GM12892 (cell line): ENCODE measurements around the gene CLUH.

Experiments used
- DNase-seq: peaks from one replicate; pipeline ENCODE4 v3.0.0; 2011; ENCODE audit not compliant: insufficient read length
- FAIRE-seq: peaks from 2 replicates; lab custom pipeline; 2011; peaks lifted over from hg19 to GRCh38; lab: Jason Lieb, UNC
- POLR2A ChIP-seq: IDR thresholded peaks from 2 replicates; pipeline ENCODE4 v1.6.1; 2011; ENCODE audit warnings: low read depth, low read length, control low read depth
- POLR2AphosphoS5 ChIP-seq: IDR thresholded peaks from 2 replicates; pipeline ENCODE4 v1.6.1; 2011; ENCODE audit warnings: low read depth, low read length, control low read depth
- TAF1 ChIP-seq: IDR thresholded peaks from 2 replicates; pipeline ENCODE4 v1.6.1; 2011; ENCODE audit warnings: low read depth, mild to moderate bottlenecking, control low read depth, low read length, borderline replicate concordance

The CLUH gene

GRCh38 chr17:2712300-2713043 lies 908 bp upstream of the CLUH start:
- DNase-seq (no peak), FAIRE-seq (no peak)
- no peak for TF ChIP-seq POLR2A
- TF ChIP-seq POLR2AphosphoS5 = no peak
- no peak for TF ChIP-seq TAF1

DNA sequence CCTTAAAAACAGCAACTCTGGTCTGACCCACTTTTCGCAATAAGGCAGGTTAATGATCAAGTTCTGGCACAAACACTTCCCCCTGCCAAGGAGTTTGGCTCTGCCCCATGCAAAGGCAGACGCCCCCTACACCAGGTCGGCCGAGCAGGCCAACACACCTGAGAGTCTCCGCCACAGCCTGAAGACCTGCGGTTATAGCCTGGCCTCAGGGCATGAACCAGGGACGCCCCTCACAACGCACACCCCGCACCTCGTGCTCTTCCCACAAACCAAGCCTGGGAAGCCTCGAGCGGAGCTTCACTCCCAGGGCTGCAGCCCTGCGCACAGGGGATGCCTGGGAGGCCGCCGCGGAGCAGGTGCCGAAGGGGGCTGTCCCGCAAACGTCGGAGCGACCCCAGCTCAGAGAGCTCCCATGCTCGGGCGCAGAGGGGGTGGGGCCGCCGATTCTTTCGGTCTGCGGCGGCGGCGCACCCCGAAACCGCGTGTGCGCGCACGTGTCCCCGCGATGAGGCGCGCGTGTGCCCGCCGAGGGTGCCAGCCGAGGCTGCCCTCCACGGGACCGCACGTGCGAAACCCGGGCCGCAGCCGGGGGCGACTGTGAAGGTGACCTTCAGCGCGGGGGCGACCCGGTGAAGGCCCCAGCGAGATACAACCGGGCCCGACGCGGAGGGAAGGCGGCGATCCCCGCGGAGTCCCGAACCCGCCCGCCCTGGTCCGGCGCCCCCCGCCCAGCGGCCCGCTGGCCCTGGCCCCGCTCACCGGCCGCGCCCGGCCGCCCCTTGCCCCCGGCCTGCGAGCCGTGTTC lies 559 bp downstream of the CLUH start:
- FAIRE-seq (peak; percentile 62), DNase-seq (no peak)
- TF ChIP-seq POLR2AphosphoS5 = no peak
- TF ChIP-seq TAF1 = 0 out of 2 replicates have a peak, but pooled peaks have one; percentile 40
- TF ChIP-seq POLR2A = peak; percentile 4; the same call in 1 of the 2 replicates

DNA sequence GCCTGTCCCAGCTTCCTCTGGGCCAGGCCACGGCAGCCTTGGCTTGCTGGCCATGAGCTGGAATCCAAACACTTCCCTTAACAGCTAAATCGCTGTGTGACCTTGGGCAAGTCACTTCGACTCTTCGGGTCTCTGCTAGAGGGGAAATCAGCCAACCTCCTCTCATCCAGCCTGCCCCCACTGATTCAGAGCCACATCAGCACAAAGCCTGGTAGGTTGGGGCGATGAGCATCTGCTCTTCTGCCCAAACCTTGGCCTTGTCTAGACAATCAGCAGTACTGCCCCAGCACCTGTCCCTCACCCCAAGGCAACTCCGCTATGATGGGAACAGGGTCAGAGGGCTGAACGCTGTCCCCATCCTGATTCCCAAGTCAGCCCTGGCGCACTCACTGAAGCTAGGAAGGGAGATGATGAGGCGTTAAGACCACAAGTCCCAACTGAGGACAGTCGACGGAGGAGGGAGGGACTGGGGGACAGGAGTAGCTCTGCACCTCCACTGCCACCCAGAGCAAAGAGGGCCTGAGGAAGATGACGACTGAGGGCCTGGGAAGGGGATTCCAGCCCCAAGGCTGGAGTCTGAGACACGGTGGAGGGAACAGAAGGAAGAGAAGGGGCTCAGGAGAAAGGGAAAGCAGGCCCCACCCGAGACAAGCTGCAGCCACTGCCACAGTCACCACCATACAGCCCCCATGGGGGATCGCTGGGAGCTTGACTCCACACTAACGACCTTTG lies 1.3 kb downstream of the CLUH start:
- TF ChIP-seq TAF1 = no peak
- TF ChIP-seq POLR2A = peak; percentile 28; the same call in 1 of the 2 replicates
- DNase-seq (no peak), FAIRE-seq (peak; percentile 83)

DNA sequence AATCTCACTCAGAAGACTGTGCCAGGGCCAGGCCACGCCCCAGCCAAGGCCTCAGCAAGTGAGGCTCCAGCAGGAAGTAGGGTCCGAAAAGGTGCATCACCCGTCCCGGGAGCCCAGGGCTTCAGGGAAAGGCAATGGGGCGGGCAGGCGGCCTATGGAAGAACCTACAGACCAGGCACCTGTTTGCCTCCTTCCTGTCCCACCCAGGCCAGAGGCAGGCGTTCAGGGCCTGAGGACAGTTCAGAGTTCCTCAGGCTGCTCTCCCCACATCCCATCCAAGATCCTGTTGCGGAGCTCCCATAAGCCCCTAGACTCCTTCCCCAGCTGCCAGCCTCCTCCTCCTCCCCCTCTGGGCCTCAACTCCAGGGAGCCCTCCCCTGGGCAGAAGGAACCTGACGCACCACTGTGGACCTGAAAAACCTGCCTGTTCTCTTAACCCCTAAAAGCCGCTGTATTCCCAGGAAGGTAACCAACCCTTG lies 2.3 kb downstream of the CLUH start:
- FAIRE-seq (peak; percentile 44), DNase-seq (peak; percentile 68)
- no peak for TF ChIP-seq POLR2A
- TF ChIP-seq TAF1 = no peak
- TF ChIP-seq POLR2AphosphoS5 = no peak

DNA sequence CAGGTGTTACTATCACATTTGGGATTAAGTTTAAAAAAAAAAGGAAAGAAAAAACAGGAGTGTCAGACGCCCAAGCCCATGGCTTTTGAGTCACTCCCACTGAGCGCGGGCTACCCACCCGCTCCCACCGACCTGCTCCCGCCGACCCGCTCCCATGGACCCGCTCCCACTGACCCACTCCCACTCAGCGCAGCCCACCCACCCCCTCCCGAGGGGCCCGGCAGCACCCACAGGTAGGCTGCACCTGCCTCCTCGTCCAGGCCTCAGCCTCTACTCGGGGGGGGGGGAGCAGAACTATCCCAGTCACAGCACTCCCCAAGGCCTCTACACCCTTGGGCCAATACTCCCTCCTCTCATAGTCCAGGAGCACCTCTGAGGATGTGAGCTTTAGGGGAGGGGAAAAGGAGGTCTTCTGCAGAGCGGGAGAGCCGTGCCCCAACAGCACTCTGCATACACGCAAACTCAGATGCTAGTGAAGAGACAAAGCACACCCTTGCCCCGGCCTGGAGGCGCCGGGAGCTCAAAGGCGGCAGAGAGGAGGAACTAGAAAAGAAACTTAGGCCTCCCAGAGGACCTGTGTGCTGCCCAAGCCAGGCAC lies 2.9 kb downstream of the CLUH start:
- no peak for DNase-seq
- FAIRE-seq = no peak
- TF ChIP-seq POLR2A (no peak), POLR2AphosphoS5 (no peak), TAF1 (no peak)

DNA sequence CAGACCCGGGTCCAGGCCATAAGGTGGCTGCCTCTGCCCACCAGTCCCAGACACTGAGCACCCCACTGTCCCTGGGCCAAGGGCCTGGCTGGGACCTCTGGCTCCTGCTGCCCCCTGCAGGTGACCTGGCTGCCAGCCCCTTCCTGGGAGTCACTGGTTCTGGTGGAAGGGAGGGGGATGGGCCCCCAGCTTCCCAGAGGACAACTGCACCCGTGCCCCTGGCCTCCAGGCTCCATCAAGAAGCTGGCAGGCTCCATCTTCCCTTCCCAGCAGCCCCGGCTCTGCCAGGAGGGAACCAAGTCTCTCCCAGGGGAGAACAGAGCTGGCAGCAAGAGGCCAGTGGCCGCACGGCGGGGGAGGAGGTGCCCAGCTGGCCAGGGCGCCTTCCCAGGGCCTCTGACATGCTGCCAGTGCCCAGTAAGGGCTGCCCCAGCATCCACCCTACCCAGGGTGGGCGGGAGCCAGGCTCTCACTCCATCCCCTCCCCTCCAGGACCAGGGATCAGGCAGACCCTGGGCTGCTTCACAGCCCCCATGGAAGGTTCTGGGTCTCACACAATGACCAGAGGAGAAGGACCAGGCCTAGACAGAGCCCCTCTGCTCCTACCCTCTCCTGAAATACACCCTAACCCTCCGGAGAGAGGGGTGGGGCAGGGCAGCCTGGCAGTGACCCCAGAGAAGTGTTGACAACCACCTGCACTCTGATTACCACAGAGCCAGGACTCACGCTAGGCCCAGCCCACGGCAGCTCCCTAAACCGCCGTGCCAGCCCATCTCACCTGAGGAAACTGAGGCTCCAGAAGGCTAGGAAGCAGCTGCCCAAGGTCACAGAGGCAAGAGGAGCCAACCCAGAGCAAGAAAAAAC lies 3.6 kb downstream of the CLUH start:
- FAIRE-seq (no peak), DNase-seq (no peak)
- TF ChIP-seq POLR2AphosphoS5 (no peak), TAF1 (no peak), POLR2A (no peak)

DNA sequence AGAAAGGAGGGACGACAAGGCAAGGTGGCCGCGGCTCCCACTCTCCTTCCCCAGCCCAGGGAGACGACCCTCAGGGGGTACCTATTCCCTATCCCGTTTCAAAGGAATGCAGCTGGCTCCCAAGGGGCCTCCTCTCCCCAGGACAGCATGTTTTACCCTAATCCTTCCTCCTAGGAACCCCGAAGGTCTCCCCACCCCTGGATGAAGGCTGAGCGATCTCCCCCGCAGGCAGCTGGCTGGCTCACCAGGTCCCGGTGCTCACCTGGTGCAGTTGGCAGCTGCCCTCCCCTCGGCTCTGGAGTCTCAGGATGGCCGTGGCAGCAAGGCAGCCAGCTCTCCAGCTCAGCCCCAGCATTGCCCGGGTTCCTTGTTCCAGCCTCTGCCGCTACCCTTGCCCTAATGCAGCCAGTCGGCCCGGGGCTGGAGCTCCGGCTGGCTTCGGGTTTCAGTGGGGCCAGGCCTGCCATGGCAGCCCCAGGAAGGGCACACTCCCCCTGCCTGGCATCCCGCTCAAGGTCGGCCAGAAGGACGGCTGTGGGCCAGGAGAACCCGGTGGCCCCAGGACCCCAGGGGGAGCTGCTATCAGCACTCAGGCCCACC lies 4.6 kb downstream of the CLUH start:
- DNase-seq (no peak), FAIRE-seq (no peak)
- no peak for TF ChIP-seq POLR2A
- TF ChIP-seq POLR2AphosphoS5 = no peak
- no peak for TF ChIP-seq TAF1

DNA sequence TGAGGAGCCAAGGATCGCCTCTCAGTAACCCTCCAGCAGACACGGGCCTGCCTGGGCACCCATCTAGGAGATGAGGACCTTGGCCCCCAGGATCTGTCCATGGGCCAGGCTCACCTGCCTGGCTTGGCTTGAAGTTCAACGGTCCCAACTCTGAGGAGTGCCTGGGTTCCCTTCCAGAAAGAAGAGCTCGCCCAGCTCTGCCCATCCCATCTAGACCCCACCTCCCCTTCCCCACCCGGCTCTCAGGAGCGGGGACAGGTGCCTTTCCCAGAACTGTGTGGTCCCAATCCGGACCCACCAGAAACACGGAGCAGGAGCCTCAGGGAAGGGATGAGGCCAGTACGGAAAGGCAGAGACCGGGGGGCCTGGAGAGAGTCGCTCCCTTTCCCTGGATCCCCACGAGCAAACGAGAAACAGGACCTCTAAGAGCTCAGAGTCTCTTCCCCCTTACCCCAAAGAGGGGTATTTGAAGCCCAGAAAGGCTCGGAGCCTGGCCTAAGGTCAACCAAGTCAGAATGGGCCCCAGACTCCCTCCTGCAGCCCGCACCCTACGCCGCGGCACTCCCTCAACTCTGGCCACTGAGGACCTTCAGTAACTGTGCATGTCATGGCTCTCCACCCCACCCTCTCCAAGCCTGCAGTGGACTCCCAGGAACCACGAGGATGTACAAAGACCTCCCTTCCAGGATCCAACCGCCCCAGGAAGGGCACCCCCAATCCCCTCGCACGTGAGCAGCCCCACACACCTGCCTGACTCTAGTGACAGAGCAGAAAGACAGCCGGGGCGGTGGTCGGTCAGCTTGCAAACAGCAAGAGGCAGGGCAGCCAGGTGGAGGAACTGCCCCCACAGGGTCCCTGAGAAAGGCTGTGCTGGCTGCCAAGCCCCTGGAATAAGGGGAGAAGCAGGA lies 5.4 kb downstream of the CLUH start:
- no peak for FAIRE-seq
- no peak for DNase-seq
- TF ChIP-seq POLR2A (no peak; the same call in 1 of the 2 replicates), POLR2AphosphoS5 (no peak), TAF1 (no peak)

GRCh38 chr17:2705263-2705662 lies 6.3 kb downstream of the CLUH start:
- TF ChIP-seq POLR2AphosphoS5 = no peak
- no peak for TF ChIP-seq TAF1
- no peak for TF ChIP-seq POLR2A
- FAIRE-seq (no peak), DNase-seq (no peak)

DNA sequence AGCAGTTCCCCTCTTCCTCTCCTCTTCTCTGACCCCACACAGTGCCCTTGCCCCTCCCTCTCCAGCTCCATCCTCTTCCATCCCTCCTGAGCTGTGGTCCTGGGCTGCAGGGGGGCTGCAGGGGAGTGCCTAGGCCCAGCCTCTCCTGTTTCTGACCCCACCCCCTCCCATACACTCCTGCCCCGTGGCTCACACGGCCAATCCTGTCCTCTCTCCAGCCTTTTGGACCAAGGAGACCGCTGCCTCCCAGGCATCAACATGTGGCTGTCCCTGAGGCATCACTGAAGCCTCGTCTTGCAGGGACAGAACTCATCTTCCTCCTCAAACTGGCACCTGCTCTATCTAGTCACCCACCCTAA lies 6.7 kb downstream of the CLUH start:
- no peak for TF ChIP-seq TAF1
- TF ChIP-seq POLR2A = 0 out of 2 replicates have a peak, but pooled peaks have one; percentile 11
- peak; percentile 35; the same call in 1 of the 2 replicates for TF ChIP-seq POLR2AphosphoS5
- DNase-seq (no peak), FAIRE-seq (no peak)
